A549 treated with dexamethasone at 1 μM for 4 hours (cell line): ENCODE data around the gene TXNRD3. TPM values are rescaled to one million over a fixed set of nuclear protein-coding genes. Genes with fewer than 3 reads are reported as not detected.

ENCODE experiments used
- total RNA-seq: library from RNA; stranded (reverse); fragments of 200-300 nt; extraction: Qiagen RNA extraction; gene quantifications from 5 replicates; pipeline ENCODE4 v1.2.3, GENCODE V29; 2022

TXNRD3 gene
- 5.6 to 8.2 TPM (median 7.3 TPM) in 5 replicates for total RNA-seq

DNA sequence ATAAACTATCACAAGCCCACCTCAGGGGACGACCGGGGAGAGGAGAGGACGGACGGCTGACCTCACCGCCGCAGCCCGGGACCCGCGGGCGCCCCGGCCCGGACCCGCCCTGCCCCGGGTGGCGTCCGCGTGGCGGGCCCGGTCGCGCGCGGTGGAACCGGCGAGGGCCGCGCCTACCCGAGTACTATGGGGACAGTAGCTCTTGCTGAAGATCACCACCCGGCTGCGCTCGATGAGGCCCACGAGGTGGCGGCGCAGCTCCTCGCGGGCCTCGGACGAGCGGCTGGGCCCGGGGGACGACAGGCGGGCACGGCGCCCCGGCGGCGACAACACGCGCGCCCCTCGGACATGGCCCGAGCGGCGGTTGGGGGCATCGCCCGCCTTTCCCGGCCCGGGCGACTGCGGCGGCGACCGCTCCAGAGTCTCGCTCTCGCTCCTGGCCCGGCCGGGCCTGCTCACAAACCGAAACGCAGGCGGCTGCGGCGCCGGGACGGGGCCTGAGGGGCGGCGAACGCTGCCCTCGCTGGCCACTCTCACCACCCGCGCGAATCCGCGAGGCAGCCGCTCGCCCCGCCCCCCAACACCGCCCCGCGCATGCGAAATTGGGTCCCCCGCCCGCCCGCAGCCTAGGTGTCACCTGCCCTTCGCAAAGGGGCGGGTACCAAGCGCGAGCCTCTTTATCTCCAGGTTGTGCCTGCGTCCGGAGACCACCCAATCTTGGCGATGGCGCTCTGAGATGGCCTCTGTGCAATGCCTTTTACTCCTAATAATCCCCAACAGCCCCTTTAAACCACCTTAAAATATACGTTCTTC is at the start of gene TXNRD3:
Gene TXNRD3, minus strand, starts transcription at position 554 of the 813 bp plus-strand sequence.

GRCh38 chr3:126703512-126704493 is 48.9 kb upstream of the TXNRD3 start, which contains the start of gene CHCHD6:
CHCHD6 (plus strand) TSS chr3:126704240; CDS start chr3:126704313, 73 bp downstream.

DNA sequence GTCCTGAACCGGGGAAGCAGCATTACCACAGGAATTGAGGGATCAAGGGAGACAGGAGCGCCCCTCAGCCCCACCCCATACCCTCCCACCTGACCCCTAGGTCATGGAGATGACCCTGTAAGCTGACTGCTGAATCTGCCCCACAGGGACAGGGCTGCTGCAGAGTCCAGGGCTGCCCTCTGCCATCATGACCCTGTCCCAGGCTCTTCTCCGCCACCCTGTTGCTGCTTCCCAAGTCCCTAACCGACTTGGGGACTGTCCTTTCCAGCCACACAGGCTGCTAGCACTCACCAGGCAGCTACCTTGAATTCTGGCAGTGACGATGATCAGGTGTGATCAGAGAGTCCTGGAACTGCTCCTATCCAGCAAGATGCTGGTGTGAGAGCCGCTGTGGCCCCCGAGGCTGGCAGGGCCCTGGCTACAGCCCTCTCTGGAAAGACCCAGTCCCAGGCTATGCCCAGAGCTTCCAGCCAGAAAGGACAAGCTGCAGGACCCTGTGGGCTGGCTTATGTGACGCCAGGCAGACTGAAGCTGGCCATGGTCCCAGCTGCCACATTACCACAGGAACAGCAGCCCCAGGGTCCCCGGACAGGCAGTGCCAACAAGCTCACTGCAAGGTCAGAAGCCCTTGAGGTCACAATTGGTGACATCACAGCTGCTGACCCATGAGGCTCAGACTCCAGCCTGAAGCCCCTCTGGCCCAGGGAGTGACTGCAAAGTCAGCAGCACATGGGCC is 96.4 kb downstream of the TXNRD3 start, which contains the start of gene C3orf22:
Gene C3orf22, minus strand, starts transcription at position 597 of the 736 bp plus-strand sequence. CDS start 5,542 bp downstream, outside the sequence.

Other genes with a start within 250 kb of the TXNRD3 start
- gene ZXDC, start 179.2 kb downstream of the TXNRD3 start, total RNA-seq: 6.0 to 9.7 TPM (median 8.8 TPM) in 5 replicates
- gene UROC1, start 137.4 kb downstream of the TXNRD3 start, total RNA-seq: not detected in 5 replicates
- 0.59 to 0.88 TPM (median 0.63 TPM) in 5 replicates for gene CHST13, start 131.0 kb downstream of the TXNRD3 start, total RNA-seq
- not detected in 5 replicates for gene C3orf22, start 96.2 kb downstream of the TXNRD3 start, total RNA-seq
- 17.9 to 21.9 TPM (median 19.2 TPM) in 5 replicates for gene CHCHD6, start 49.1 kb upstream of the TXNRD3 start, total RNA-seq